Gastroesophageal sphincter (tissue), 4 donors: ENCODE results near the gene CDC42BPB. TPM values are rescaled to one million over a fixed set of nuclear protein-coding genes. Genes with fewer than 3 reads are reported as not detected.

Experiments
- ATAC-seq: fragments of 150-250 bp; one replicate; pipeline ENCODE4 v1.9.1; 2016; ENCODE audit warnings: mild to moderate bottlenecking, moderate library complexity
- H3K27ac ChIP-seq, 4 donors: fragments of 200-600 bp; sonication (generic) in 3 of 4; 1 replicate in 3 of 4; 2 replicates in 1 of 4; pipeline ENCODE4 v1.5.1; 2016 to 2019
- H3K27me3 ChIP-seq: fragments of 200-600 bp; sonication (generic); one replicate; pipeline ENCODE4 v1.5.1; 2019
- H3K36me3 ChIP-seq, 2 donors: fragments of 200-600 bp; sonication (generic); one replicate each; pipeline ENCODE4 v1.5.1; 2019; ENCODE audit warnings: control low read depth in 1 of 2
- H3K4me1 ChIP-seq, 3 donors: fragments of 200-600 bp; sonication (generic); 1 replicate in 2 of 3; 2 replicates in 1 of 3; pipeline ENCODE4 v1.5.1; 2016 to 2019; ENCODE audit warnings: control low read depth in 2 of 3
- H3K4me3 ChIP-seq, 2 donors: fragments of 200-600 bp; sonication (generic); one replicate each; pipeline ENCODE4 v1.5.1; 2019; ENCODE audit warnings: mild to moderate bottlenecking in 1 of 2, moderate library complexity in 1 of 2
- H3K9me3 ChIP-seq, 3 donors: fragments of 200-600 bp; sonication (generic); one replicate each; pipeline ENCODE4 v1.5.1; 2017 to 2019; ENCODE audit warnings: control low read depth in 2 of 3
- CTCF ChIP-seq, 4 experiments: fragments of 200-600 bp in 2 of 4; fragments of 450-650 bp in 2 of 4; sonication (generic) in 1 of 4; IDR thresholded peaks; one replicate each; pipeline ENCODE4 v1.5.1; 2017 to 2019; ENCODE audit warnings: antibody characterized with exemption in 4 of 4, mild to moderate bottlenecking in 2 of 4, moderate library complexity in 2 of 4
- EP300 ChIP-seq: sonication (generic); formaldehyde crosslinking; IDR thresholded peaks from one replicate; pipeline ENCODE4 v1.6.1; 2017; ENCODE audit warnings: antibody characterized with exemption, mild to moderate bottlenecking
- POLR2A ChIP-seq, 2 donors: fragments of 450-650 bp; IDR thresholded peaks; one replicate each; pipeline ENCODE4 v1.6.1; 2017; ENCODE audit warnings: antibody characterized with exemption in 2 of 2, mild to moderate bottlenecking in 2 of 2, moderate library complexity in 1 of 2
- POLR2AphosphoS5 ChIP-seq: sonication (generic); formaldehyde crosslinking; IDR thresholded peaks from one replicate; pipeline ENCODE4 v1.6.1; 2017; ENCODE audit warnings: antibody characterized with exemption
- WGBS, 2 donors: methylation state at CpG; one replicate each; pipeline ENCODE4 v1.1.5; 2018; ENCODE audit warnings: low coverage in 1 of 2; 5-methylcytosine and 5-hydroxymethylcytosine counted together
- total RNA-seq, 4 donors: library from RNA; depleted of rRNA; stranded (reverse); fragments of >200 nt; gene quantifications; one replicate each; pipeline ENCODE4 v1.1.0, GENCODE V29; 2016

Gene CDC42BPB
- total RNA-seq, 4 donors from 2014 or later, result 86.7 to 151 (median 97.3) TPM

DNA sequence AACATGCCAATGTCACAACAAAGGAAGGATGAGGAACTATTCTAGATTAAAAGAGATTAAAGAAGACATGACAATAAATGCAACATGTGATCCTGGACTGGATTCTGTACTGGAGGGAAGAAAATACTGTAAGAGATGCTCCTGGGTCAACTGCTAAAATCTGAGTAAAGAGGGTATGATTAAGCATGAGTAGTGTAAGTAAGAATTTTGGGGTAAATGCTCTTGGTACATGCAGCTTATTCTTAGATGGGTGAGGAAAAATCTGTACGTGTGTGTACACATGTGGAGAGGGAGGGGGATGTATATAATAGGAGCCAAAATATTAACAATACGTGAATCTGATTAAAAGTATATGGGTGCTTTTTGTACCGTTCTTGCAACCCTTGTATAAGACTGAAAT, 66.0 kb downstream of the CDC42BPB start:
- TF ChIP-seq EP300, result no peak
- TF ChIP-seq POLR2A (IDR thresholded peaks at IDR 0.05), result no peak
- TF ChIP-seq CTCF (IDR thresholded peaks at IDR 0.05), result no peak
- no peak for TF ChIP-seq POLR2AphosphoS5

DNA sequence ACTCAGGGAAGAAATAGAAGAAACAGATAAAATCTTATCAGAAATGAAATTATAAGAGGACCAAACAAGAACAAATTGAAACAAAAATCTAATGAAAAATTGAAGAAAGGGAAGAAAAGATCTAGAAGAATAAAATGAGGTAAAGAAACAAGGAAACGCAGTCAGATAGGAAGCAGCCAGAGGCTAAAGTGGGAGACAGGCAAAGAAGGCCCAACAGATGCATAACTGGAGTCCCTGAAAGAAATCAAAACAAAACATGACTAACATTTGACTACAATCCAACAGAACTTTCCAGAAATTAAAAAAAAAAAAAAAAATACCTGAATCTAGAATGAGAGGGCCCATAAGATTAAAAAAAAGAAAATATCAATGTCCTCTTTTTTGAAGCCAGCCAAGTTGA, 69.3 kb downstream of the CDC42BPB start:
- Histone ChIP-seq H3K4me1 (no peaks in the 10 kb centered on the region), H3K9me3 (peaks cover 0 to 16% (median 0%) of the 10 kb centered on the region in 3 donors), H3K36me3 (peaks cover 0 to 97% of the 10 kb centered on the region in 2 donors), H3K4me3 (no peak overlapping the region), H3K27ac (no peak overlapping the region), H3K27me3 (no peaks in the 10 kb centered on the region)
- ATAC-seq, result no peak
- TF ChIP-seq EP300 (no peak), CTCF (IDR thresholded peaks at IDR 0.05) (no peak)
- WGBS, 2 donors, result 100% methylated on average over 1 of the region's 1 CpG

More for the DNA sequence above, 66.0 kb downstream of the CDC42BPB start:
- H3K4me3 ChIP-seq, result no peak overlapping the region
- H3K27me3 ChIP-seq, result no peaks in the 10 kb centered on the region
- no peak overlapping the region for H3K27ac ChIP-seq
- no peak for ATAC-seq
- H3K36me3 ChIP-seq, result peaks cover 0 to 96% of the 10 kb centered on the region in 2 donors
- WGBS, 2 donors, result 86 to 89% methylated on average over 3 of the region's 3 CpGs
- H3K4me1 ChIP-seq, result no peaks in the 10 kb centered on the region
- peaks cover 0 to 16% (median 0%) of the 10 kb centered on the region in 3 donors for H3K9me3 ChIP-seq

DNA sequence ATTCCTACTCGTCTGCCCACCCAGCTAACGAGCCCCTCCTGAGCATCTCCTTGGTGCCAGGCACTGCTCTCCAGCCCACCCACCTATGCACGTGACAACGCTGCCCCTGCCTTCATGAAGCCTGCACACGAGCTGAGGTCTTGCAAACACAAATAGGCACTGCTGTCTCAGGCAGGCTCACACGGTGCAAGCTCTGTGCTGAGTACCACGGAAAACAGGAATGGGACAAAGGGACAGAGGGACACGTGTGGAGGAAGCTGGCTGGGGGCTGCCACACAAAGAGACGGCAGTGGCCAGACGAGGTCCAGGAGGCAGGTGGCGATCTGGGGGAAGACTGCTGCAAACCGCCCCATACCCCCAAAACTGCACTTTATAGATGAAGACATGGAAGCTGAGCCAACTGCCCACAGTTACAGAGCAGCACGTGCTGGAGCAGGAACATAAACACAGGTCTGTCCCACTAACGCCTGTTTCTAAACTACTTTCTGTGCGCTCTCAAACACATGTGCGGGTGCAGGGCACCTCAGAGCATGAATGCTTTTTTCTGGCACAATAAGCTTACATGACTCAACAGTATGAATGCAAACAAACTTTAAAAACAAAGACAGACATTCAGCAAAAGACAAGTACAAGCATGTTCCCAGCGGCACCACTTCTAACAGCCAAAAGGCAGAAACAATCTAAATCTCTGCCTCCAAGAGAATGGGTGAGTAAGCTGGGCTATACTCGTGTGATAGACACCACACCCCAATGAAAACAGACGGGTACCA, 70.4 kb downstream of the CDC42BPB start:
- Histone ChIP-seq H3K4me1 (no peaks in the 10 kb centered on the region), H3K9me3 (peaks cover 0 to 16% (median 0%) of the 10 kb centered on the region in 3 donors), H3K27ac (no peak overlapping the region), H3K36me3 (peaks cover 0 to 98% of the 10 kb centered on the region in 2 donors), H3K4me3 (no peak overlapping the region), H3K27me3 (no peaks in the 10 kb centered on the region)
- TF ChIP-seq CTCF (IDR thresholded peaks at IDR 0.05), result no peak
- TF ChIP-seq POLR2A (IDR thresholded peaks at IDR 0.05), result no peak
- no peak for TF ChIP-seq POLR2AphosphoS5
- TF ChIP-seq EP300, result no peak
- 82 to 83% methylated on average over 9 to 10 of the region's 19 CpGs for WGBS, 2 donors
- no peak for ATAC-seq

- WGBS, 2 donors, result 79 to 80% methylated on average over 6 to 10 of the region's 10 CpGs
- no peak overlapping the region for H3K27ac ChIP-seq
- no peak overlapping the region for H3K4me3 ChIP-seq
- H3K9me3 ChIP-seq, result peaks cover 0 to 16% (median 0%) of the 10 kb centered on the region in 3 donors
- H3K4me1 ChIP-seq, result no peaks in the 10 kb centered on the region
- ATAC-seq, result no peak
- no peaks in the 10 kb centered on the region for H3K27me3 ChIP-seq
- no peak for TF ChIP-seq POLR2A (IDR thresholded peaks at IDR 0.05)
- no peak for TF ChIP-seq EP300
- TF ChIP-seq POLR2AphosphoS5, result no peak
- no peak for TF ChIP-seq CTCF (IDR thresholded peaks at IDR 0.05)
- H3K36me3 ChIP-seq, result peaks cover 0 to 98% of the 10 kb centered on the region in 2 donors
Observed at GRCh38 chr14:102985665-102986064, 71.7 kb downstream of the CDC42BPB start.
